Lung microvascular endothelial cell (primary cell): ENCODE data around the gene TP53AIP1. TPM values are rescaled to one million over a fixed set of nuclear protein-coding genes. Genes with fewer than 3 reads are reported as not detected.

Experiments
- DNase-seq, 2 donors: peaks; one replicate each; pipeline versions ENCODE4 v3.0.0 to v3.0.0-alpha.2; 2010; ENCODE audit warnings: low read depth in 2 of 2
- total RNA-seq: library from RNA; depleted of rRNA; stranded (reverse); fragments of >200 nt; gene quantifications from 2 replicates; pipeline ENCODE4 v1.2.1, GENCODE V29; 2014

TP53AIP1 gene
- total RNA-seq, 1 donor from 2014 or later, result not detected

DNA sequence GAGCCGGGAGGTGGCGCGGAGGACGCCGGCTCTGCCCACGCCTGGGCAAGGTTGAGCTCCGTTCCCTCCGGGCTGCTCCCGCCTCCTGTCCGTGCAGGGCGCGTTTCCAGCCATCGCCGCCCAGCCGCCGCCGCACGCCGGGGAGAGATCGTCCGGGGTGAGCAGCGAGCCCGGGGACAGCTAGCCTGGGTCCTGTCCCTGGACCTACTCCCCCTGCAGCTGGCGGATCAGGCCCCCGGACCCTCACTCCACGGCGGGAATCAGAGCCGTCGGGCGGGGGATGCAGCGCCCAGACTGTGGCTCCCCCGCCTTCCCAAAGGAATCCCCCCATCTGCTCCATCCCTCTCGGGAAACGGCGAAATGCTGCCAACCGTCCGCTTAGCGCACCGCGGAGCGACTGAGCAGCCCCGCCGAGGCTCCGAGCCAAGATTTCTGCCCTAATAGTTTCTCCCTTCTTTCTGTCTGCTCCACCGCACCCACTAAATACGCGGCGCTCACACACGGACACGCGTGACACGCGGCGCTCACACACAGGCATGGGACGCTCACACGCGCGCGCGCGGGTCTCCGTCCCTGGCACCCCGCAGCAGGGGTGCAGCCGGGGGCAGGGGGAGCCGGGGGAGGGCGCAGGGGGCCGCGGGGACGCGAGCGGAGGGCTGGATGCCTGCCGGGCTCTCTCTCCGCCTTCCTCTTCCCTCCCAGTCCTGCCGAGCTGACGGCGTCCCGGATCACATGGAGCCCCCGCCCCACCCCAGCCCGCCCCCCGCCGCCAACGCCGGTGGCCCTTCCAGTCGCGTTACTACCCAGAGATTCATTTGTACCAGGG, 51.9 kb downstream of the TP53AIP1 start, which contains the start of gene KCNJ5:
KCNJ5 (plus strand) TSS at position 814 of the 826 bp plus-strand sequence. CDS start 19,918 bp downstream, outside the sequence.
- no peak for DNase-seq

DNA sequence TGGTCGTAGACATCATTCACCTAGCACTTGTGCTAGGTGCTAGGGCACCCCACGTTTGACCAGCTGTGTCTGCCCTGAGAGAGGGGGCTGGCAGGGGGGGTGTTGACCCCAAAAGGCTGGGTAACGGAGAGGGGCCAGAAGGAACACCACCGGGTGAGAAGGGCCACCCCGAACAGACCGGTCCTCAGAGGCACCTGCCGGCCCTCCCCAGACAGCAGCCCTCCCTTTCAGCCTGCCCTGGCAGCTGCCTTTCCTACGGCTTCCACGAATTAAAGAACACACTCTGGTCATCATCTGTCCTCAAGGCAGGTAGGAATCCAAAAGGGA, 52.5 kb downstream of the TP53AIP1 start:
- DNase-seq, result no peak

DNA sequence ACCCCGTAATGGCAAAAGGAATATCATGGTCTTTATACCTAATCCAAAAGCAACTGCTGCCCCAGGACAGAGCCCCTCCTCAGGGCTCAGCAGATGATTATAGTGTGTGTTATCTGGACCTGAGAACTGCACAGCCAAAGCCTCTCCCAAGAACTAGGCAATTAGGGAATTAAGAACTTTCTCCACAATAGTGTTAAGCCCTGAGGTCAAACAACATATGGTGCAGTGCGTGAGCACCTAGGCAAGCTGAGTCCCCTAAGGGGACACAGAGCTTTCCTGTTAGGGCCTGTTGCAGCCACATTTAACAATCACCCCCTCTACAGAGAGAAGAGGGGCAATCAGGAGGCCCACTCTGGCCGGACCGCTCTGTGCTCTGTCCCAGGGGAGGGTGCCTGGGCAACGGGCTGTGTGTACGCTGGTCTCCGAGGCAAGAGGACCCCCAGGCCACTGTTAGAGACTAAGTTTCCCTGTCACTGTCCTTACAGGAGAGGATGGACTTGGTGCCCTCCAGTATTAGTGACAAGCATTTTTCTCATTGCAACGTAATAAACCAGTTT, 52.9 kb downstream of the TP53AIP1 start:
- no peak for DNase-seq

- DNase-seq, result no peak
Observed at GRCh38 chr11:128888034-128888985, 54.4 kb downstream of the TP53AIP1 start.

GRCh38 chr11:128886406-128887124, 56.1 kb downstream of the TP53AIP1 start:
- no peak for DNase-seq

Other genes starting within 250 kb of the TP53AIP1 start
- gene FLI1, start 248.8 kb downstream of the TP53AIP1 start, total RNA-seq, result 95.5 and 119 TPM in 2 replicates
- under 0.01 and 0.22 TPM in 2 replicates for gene KCNJ1, start 75.6 kb downstream of the TP53AIP1 start, total RNA-seq
- not detected in 2 replicates for gene KCNJ5, start 51.5 kb downstream of the TP53AIP1 start, total RNA-seq
- 3.5 and 6.7 TPM in 2 replicates for gene ARHGAP32, start 249.5 kb upstream of the TP53AIP1 start, total RNA-seq